ENCODE data around the gene RBFOX2.

The RBFOX2 gene

GRCh38 chr22:35971456-35972119 is 57.0 kb downstream of the RBFOX2 start:
- DNase-seq, result no peak

GRCh38 chr22:35970616-35971455 is 57.8 kb downstream of the RBFOX2 start:
- no peak for DNase-seq

- DNase-seq, result no peak
Observed at GRCh38 chr22:35967046-35967397, 61.6 kb downstream of the RBFOX2 start.

DNA sequence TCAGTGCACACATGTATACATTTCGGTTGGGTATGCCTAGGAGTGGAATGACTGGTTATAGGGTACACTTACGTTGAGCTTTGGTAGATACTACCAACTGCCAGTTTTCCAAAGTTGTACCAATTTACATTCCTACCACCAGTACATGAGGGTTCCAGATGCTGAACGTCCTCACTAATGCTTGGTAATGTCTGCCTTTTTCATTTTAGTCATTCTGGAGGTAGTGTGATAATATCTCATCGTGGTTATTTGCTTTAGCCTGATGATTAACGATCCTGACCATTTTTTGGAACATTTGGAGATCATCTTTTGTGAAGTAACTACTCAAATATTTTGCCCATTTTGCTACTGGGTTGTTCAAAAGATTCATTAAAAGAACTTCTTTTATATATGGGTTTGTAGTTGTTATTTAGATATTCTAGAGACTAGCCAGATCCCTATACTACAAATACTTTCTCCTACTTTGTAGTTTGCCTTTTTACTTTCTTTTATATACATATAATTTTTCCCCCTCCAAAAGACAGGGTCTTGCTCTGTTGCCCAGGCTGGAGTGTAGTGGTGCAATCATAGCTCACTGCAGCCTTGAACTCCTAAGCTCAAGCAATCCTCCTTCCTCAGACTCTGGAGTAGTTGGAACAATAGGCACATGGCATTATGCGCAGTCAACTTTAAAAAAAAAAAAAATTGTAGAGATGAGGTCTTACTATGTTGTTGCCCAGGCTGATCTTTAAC is 62.1 kb downstream of the RBFOX2 start:
- no peak for DNase-seq

DNA sequence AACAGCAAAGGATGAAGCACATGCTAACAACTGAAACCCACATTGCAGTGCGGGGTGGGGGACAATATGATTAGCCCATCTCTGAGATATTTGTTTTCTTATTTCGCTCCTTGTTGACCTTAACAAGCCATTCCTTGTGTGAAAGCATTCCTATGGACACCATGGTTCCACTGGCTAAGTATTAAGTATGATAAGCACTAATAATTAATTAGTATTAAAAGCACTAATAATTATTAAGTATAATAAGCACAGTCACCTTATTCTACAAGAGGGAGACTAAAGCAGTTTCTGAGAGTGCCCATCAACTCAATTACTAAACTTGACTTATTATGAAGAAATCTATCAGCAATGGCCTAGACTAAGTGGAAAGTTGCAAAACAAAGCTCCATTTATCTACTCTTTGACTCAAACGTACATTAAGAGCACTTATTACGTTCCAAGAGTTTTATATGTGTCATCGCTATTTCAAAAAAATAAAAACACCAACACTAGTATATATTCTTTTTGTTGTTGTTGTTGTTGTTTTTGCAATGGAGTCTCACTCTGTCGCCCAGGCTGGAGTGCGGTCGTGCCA is 65.3 kb downstream of the RBFOX2 start:
- DNase-seq, result no peak

GRCh38 chr22:35961480-35962295 is 66.9 kb downstream of the RBFOX2 start:
- no peak for DNase-seq

- DNase-seq, result no peak
Observed at GRCh38 chr22:35960854-35961253, 67.8 kb downstream of the RBFOX2 start.

DNA sequence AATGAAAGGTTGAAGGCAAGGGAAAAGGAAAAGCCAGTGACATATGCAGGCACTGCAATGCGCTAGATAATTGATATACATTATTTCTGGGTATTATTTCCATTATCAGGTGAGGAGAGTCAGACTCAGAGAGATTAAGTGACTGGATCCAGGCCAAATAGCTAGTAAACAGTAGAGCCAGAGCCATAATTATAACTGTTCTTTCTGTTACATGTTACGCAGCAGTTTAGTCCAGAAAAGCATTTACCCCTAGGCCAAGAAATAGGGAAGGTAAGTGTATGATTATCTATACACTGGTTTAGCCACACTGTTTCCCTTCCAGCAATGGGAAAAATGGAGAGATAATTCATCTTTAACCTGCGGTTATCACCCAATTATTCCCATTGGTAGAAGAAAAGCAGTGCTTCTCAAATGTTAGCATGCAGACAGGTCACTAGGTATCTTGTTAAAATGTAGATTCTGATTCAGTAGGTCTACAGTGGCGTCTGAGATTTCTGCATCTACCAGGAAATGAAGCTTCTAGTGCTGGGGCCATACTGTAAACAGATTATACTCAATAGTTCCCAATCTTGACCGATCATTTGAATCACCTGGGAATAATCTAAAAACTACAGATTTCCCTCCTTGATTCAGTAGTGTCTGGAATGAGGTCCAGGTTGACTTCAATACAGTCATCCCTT is 69.4 kb downstream of the RBFOX2 start:
- no peak for DNase-seq

DNA sequence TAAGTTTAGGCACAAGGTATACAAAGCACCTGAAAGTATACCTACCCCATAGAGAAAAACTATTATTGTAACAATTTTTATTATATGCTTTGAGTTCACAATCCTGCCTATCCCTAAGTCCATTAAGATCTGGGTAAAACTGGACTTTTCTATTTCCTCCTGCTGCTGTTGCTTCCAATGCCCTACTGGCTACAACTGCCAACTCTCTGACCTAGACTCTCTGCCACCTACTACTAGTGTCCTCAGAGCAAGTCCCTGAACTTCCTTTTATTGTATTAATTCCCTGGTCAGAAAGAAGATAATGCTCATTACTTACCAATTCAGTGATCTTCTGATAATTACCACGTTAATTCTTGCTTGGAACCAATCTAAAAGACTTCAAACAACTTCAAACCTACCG is 70.3 kb downstream of the RBFOX2 start:
- no peak for DNase-seq

DNA sequence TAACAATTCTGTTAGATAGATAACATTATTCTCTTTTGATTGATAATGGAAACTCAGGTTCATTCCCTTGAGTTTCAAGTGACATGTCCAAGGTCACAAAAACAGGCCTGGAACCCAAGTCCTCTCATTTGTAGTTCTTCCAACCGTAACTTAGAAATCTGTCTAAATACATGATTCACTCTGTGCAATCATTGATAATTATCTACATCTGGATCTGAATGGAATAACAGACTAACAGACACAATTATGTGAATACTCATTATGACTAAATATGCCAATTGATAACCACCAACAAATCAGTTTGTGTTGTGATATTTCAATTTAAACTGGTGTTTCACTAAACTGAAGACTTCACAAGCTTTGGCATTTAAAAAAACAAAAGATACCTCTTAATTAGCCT is 71.0 kb downstream of the RBFOX2 start:
- DNase-seq, result no peak

DNA sequence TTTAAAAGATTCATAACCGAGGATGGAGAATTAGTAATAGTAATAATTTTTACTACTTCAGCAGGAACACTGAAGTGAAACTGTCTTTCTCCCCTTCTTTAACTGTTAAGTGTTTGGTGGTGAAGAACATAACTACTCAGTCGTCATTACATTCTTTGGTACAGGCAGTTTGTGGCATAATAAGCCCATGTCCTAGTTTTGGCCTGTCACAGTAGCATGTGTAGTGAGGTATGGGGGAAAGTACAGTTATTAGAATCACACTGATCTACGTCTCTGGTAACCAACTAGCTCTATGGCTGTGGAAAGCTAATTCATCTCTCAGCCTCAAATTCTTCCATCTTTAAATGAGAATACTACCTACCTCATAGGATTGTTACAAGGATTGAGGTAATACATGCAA is 71.8 kb downstream of the RBFOX2 start:
- DNase-seq, result no peak

DNA sequence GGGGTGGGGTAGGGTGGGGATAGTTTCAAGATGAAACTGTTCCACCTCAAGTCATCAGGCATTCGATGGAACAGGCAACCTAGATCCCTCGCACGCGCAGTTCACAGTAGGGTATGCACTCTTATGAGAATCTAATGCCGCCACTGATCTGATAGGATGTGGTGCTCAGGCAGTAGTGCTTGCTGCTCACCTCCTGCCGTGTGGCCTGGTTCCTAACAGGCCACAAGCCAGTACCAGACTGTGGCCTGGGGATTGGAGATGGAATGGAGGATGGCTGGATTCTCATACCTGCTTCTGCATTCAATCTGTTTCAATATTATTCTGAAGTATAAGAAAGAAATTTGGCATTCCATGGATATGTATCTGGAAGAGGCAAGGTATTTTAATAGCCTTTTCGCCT is 73.1 kb downstream of the RBFOX2 start:
- DNase-seq, result no peak

- DNase-seq, result no peak
Observed at GRCh38 chr22:35952576-35952975, 76.0 kb downstream of the RBFOX2 start.

GRCh38 chr22:35950262-35950661 is 78.4 kb downstream of the RBFOX2 start:
- DNase-seq, result no peak

- no peak for DNase-seq
Observed at GRCh38 chr22:35949243-35949642, 79.4 kb downstream of the RBFOX2 start.

- no peak for DNase-seq
Observed at GRCh38 chr22:35947794-35948425, 80.7 kb downstream of the RBFOX2 start.

DNA sequence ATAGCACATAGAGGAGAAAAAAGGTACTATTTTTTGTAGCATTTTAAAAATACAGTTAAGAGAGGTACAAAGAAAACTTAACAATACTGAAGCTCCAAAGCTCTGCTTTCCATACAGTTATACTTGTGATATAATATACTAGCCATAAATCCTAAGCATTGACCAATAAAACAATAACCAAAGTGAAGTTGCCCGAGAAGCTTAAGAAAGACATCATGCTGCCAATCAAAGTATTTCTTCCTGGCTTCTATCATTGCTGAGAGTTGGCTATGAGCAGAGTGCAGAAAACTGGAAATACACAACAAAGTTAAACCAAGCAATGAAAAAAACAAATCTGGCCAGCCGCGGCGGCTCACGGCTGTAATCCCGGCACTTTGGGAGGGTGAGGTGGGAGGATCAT is 84.2 kb downstream of the RBFOX2 start:
- DNase-seq, result no peak

DNA sequence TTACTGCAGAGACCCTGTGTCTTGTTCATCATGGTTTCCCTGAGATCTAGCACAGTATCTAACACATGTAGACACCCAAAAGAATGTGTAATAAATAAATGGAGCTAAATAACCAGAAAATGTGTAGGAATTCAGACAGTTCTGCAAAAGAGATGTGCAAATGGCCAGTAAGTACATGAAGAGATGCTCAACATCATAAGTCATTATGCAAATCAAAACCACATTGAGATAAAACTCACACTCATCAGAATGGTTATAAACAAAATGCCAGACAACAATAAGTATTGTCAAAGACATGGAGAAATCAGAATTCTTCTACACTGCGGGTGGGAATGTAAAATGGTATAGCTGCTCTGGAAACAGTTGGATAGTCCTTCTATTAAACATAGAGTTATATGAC is 88.5 kb downstream of the RBFOX2 start:
- no peak for DNase-seq

GRCh38 chr22:35938226-35938625 is 90.4 kb downstream of the RBFOX2 start:
- no peak for DNase-seq

DNA sequence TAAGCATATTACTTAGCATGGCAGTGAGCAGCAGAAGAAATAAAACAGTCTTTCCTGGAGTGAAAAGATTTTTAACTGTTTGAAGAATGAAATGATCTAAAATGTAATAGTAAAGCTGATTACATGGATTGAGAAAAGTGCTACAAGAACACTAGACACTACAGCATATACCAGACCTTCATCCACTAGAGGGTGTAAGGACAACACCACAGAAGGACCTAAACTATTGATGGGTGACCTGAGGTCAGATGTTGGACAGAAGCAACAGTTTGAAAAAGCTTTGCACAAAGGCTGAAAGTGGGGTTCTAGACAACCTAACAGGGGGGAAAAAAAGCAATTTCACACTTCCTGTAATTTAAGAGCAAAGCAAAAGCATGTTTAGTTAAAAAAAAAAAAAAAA is 97.7 kb downstream of the RBFOX2 start:
- no peak for DNase-seq

GRCh38 chr22:35928285-35928798 is 100.3 kb downstream of the RBFOX2 start:
- no peak for DNase-seq
